ENCODE measurements around the gene MAP4K5.

GRCh38 chr14:50524060-50524459, 8.3 kb downstream of the MAP4K5 start:
- TF ChIP-seq, protein P1, sequence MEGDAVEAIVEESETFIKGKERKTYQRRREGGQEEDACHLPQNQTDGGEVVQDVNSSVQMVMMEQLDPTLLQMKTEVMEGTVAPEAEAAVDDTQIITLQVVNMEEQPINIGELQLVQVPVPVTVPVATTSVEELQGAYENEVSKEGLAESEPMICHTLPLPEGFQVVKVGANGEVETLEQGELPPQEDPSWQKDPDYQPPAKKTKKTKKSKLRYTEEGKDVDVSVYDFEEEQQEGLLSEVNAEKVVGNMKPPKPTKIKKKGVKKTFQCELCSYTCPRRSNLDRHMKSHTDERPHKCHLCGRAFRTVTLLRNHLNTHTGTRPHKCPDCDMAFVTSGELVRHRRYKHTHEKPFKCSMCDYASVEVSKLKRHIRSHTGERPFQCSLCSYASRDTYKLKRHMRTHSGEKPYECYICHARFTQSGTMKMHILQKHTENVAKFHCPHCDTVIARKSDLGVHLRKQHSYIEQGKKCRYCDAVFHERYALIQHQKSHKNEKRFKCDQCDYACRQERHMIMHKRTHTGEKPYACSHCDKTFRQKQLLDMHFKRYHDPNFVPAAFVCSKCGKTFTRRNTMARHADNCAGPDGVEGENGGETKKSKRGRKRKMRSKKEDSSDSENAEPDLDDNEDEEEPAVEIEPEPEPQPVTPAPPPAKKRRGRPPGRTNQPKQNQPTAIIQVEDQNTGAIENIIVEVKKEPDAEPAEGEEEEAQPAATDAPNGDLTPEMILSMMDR (IDR thresholded peaks at IDR 0.05) = no peak
- TF ChIP-seq POLR2A (IDR thresholded peaks at IDR 0.05) = no peak

All from breast epithelium (tissue), 3 donors.